KMS-11 (cell line): ENCODE data around the gene MORN2.

Experiments
- H2AFZ ChIP-seq: fragments of 200-600 bp; sonication (generic); 2 replicates; pipeline ENCODE4 v1.6.1; 2016; ENCODE audit warnings: antibody characterized with exemption, mixed run types, low read depth
- H3K27ac ChIP-seq: fragments of 200-600 bp; sonication (generic); 2 replicates; pipeline ENCODE4 v1.6.1; 2016; ENCODE audit warnings: mild to moderate bottlenecking, mixed run types
- H3K27me3 ChIP-seq: fragments of 200-600 bp; sonication (generic); 2 replicates; pipeline ENCODE4 v1.6.1; 2017; ENCODE audit warnings: mild to moderate bottlenecking, low read depth, mixed run types, moderate library complexity; ENCODE audit not compliant: insufficient read depth
- H3K36me3 ChIP-seq: fragments of 200-600 bp; sonication (generic); 2 replicates; pipeline ENCODE4 v1.6.1; 2017; ENCODE audit warnings: mild to moderate bottlenecking, mixed run types; ENCODE audit not compliant: insufficient read depth
- H3K4me1 ChIP-seq: fragments of 200-600 bp; sonication (generic); 2 replicates; pipeline ENCODE4 v1.6.1; 2016; ENCODE audit warnings: mild to moderate bottlenecking, low read depth, mixed run types; ENCODE audit not compliant: poor library complexity, severe bottlenecking
- H3K4me2 ChIP-seq: fragments of 200-600 bp; sonication (generic); 2 replicates; pipeline ENCODE4 v1.7.0; 2016; ENCODE audit warnings: mild to moderate bottlenecking, mixed run types
- H3K4me3 ChIP-seq: fragments of 200-600 bp; sonication (generic); IDR thresholded peaks from 2 replicates; pipeline ENCODE4 v1.6.1; 2017; ENCODE audit warnings: low read depth, low read length, mixed read lengths; ENCODE audit not compliant: insufficient read depth
- H3K79me2 ChIP-seq: fragments of 200-600 bp; sonication (generic); 2 replicates; pipeline ENCODE4 v1.6.1; 2016; ENCODE audit warnings: low read depth, mixed run types; ENCODE audit not compliant: insufficient read depth
- H3K9ac ChIP-seq: fragments of 200-600 bp; sonication (generic); 2 replicates; pipeline ENCODE4 v1.6.1; 2016; ENCODE audit warnings: mild to moderate bottlenecking, mixed run types
- H4K20me1 ChIP-seq: fragments of 200-600 bp; sonication (generic); 2 replicates; pipeline ENCODE4 v1.6.1; 2016; ENCODE audit warnings: mild to moderate bottlenecking, mixed run types; ENCODE audit not compliant: insufficient read depth
- CTCF ChIP-seq: fragments of 200-600 bp; sonication (generic); conservative IDR thresholded peaks from 2 replicates; pipeline ENCODE4 v1.6.1; 2017; ENCODE audit warnings: low read depth, mild to moderate bottlenecking, antibody characterized with exemption, low read length, moderate library complexity, mixed read lengths

The MORN2 gene

GRCh38 chr2:38830526-38831159 lies 45.1 kb upstream of the MORN2 start:
- Histone ChIP-seq H3K9ac (no peak overlapping the region), H3K36me3 (no peaks in the 10 kb centered on the region), H3K4me3 (no peak overlapping the region), H2AFZ (no peak overlapping the region), H3K27me3 (no peaks in the 10 kb centered on the region), H3K79me2 (no peaks in the 10 kb centered on the region), H4K20me1 (no peaks in the 10 kb centered on the region), H3K27ac (no peak overlapping the region), H3K4me1 (peaks cover 22% of the 10 kb centered on the region), H3K4me2 (no peak overlapping the region)
- TF ChIP-seq CTCF = no peak

- no peak overlapping the region for H3K4me3 ChIP-seq
- no peak overlapping the region for H2AFZ ChIP-seq
- H3K79me2 ChIP-seq = no peaks in the 10 kb centered on the region
- peak; percentile 73 for TF ChIP-seq CTCF
- H3K4me1 ChIP-seq = no peaks in the 10 kb centered on the region
- no peak overlapping the region for H3K4me2 ChIP-seq
- no peaks in the 10 kb centered on the region for H4K20me1 ChIP-seq
- H3K27ac ChIP-seq = no peak overlapping the region
- no peaks in the 10 kb centered on the region for H3K27me3 ChIP-seq
- H3K36me3 ChIP-seq = no peaks in the 10 kb centered on the region
- no peak overlapping the region for H3K9ac ChIP-seq
Observed at GRCh38 chr2:38835015-38835601, 40.7 kb upstream of the MORN2 start.

- H3K36me3 ChIP-seq = no peaks in the 10 kb centered on the region
- no peak overlapping the region for H3K27ac ChIP-seq
Observed at GRCh38 chr2:38835990-38836389, 39.8 kb upstream of the MORN2 start.

GRCh38 chr2:38836791-38837190 lies 39.0 kb upstream of the MORN2 start:
- H3K27me3 ChIP-seq = no peaks in the 10 kb centered on the region
- no peaks in the 10 kb centered on the region for H3K79me2 ChIP-seq
- H2AFZ ChIP-seq = no peak overlapping the region
- H3K4me1 ChIP-seq = no peaks in the 10 kb centered on the region
- TF ChIP-seq CTCF = no peak
- no peaks in the 10 kb centered on the region for H4K20me1 ChIP-seq
- H3K4me2 ChIP-seq = no peak overlapping the region
- no peak overlapping the region for H3K4me3 ChIP-seq
- H3K27ac ChIP-seq = no peak overlapping the region
- no peak overlapping the region for H3K9ac ChIP-seq
- no peaks in the 10 kb centered on the region for H3K36me3 ChIP-seq

More at GRCh38 chr2:38835990-38836389, 39.8 kb upstream of the MORN2 start:
- Histone ChIP-seq H3K79me2 (no peaks in the 10 kb centered on the region), H3K4me2 (no peak overlapping the region), H4K20me1 (no peaks in the 10 kb centered on the region), H3K4me1 (no peaks in the 10 kb centered on the region), H3K27me3 (no peaks in the 10 kb centered on the region), H3K4me3 (no peak overlapping the region), H3K9ac (no peak overlapping the region), H2AFZ (no peak overlapping the region)
- TF ChIP-seq CTCF = no peak
